ENCODE measurements around the gene KRTAP4-11. TPM values are rescaled to one million over a fixed set of nuclear protein-coding genes. Genes with fewer than 3 reads are reported as not detected.

Gene KRTAP4-11
- total RNA-seq, 1 experiment from 2014 or later: not detected

- H3K14ac ChIP-seq (ENCODE audit: insufficient read depth, low read length): no peak overlapping the region
- no peak overlapping the region for H3K18ac ChIP-seq (ENCODE audit: insufficient read length, low read depth, low read length)
- DNase-seq: no peak
Measured at GRCh38 chr17:41082626-41083025, 35.5 kb downstream of the KRTAP4-11 start.

More at GRCh38 chr17:41082626-41083025, 35.5 kb downstream of the KRTAP4-11 start:
- Histone ChIP-seq H4K20me1 (ENCODE audit: control insufficient read depth, insufficient read depth, insufficient read length) (no peaks in the 10 kb centered on the region), H2AFZ (ENCODE audit: low read length) (no peak overlapping the region), H4K91ac (ENCODE audit: insufficient read length, low read depth, low read length) (no peak overlapping the region), H2BK15ac (ENCODE audit: low read depth, low read length) (no peak overlapping the region), H3K23ac (ENCODE audit: insufficient read length, low read depth, low read length) (no peak overlapping the region), H2BK12ac (ENCODE audit: insufficient read length, low read depth, low read length) (no peak overlapping the region), H3K56ac (ENCODE audit: insufficient read length, low read depth, low read length) (no peak overlapping the region), H3K23me2 (ENCODE audit: insufficient read length, low read depth, low read length, poor library complexity, severe bottlenecking) (no peaks in the 10 kb centered on the region), H2BK5ac (ENCODE audit: insufficient read length, low read length) (no peak overlapping the region), H2BK120ac (ENCODE audit: low read depth, low read length, poor library complexity, severe bottlenecking) (no peak overlapping the region), H2BK20ac (ENCODE audit: low read depth, low read length, poor library complexity, severe bottlenecking) (no peak overlapping the region), H3K9ac (ENCODE audit: extremely low read depth, insufficient read length, low read length) (no peak overlapping the region), H4K5ac (ENCODE audit: insufficient read length, low read depth, low read length) (no peak overlapping the region), H3K27me3 (ENCODE audit: insufficient read depth, low read length) (no peaks in the 10 kb centered on the region), H3K9me3 (ENCODE audit: control insufficient read depth, low read depth, low read length) (no peaks in the 10 kb centered on the region), H3K79me1 (ENCODE audit: insufficient read depth, low read depth, low read length, poor library complexity, severe bottlenecking) (no peaks in the 10 kb centered on the region), H4K8ac (replicated peaks; ENCODE audit: insufficient read length, low read depth, low read length) (no peak overlapping the region), H3K4ac (ENCODE audit: low read depth, low read length) (no peak overlapping the region), H2AK5ac (ENCODE audit: insufficient read length, low read length) (no peak overlapping the region), H3K79me2 (ENCODE audit: insufficient read depth, low read length) (no peaks in the 10 kb centered on the region), H3K27ac (ENCODE audit: insufficient read length, low read depth, low read length) (no peak overlapping the region), H3K4me1 (ENCODE audit: insufficient read depth, low read length) (no peaks in the 10 kb centered on the region), H3K4me2 (ENCODE audit: insufficient read depth, insufficient read length, low read length) (no peak overlapping the region), H3T11ph (ENCODE audit: low read length) (no peak overlapping the region)
- Mint-ChIP-seq H3K4me1 (peaks cover 9 to 12% of the 10 kb centered on the region in 2 experiments), H3K4me3 (no peak overlapping the region), H3K27me3 (ENCODE audit: low read depth) (no peaks in the 10 kb centered on the region; the same call in 1 of the 2 replicates), H3K27ac (no peak overlapping the region), H3K36me3 (ENCODE audit: insufficient read depth in 1 of 3, low read depth in 3 of 3) (no peaks in the 10 kb centered on the region), H3K9me3 (no peaks in the 10 kb centered on the region; a peak in 1 of 5 replicates)
- TF ChIP-seq CTCF (conservative IDR thresholded peaks at IDR 0.05): no peak
- no CpG with 5 or more reads among the region's 4 CpGs for WGBS (ENCODE audit: extremely low coverage, insufficient read length, low lambda C conversion rate)

Measured in H9 (cell line).